GM19023 (cell line): ENCODE results near the gene TNS3.

ENCODE experiments used
- ATAC-seq: cut with Tn5 transposase; IDR thresholded peaks from one replicate; pipeline ENCODE4 v1.9.1; 2021; ENCODE audit warnings: mild to moderate bottlenecking, moderate library complexity; ENCODE audit not compliant: unreplicated experiment

The TNS3 gene

DNA sequence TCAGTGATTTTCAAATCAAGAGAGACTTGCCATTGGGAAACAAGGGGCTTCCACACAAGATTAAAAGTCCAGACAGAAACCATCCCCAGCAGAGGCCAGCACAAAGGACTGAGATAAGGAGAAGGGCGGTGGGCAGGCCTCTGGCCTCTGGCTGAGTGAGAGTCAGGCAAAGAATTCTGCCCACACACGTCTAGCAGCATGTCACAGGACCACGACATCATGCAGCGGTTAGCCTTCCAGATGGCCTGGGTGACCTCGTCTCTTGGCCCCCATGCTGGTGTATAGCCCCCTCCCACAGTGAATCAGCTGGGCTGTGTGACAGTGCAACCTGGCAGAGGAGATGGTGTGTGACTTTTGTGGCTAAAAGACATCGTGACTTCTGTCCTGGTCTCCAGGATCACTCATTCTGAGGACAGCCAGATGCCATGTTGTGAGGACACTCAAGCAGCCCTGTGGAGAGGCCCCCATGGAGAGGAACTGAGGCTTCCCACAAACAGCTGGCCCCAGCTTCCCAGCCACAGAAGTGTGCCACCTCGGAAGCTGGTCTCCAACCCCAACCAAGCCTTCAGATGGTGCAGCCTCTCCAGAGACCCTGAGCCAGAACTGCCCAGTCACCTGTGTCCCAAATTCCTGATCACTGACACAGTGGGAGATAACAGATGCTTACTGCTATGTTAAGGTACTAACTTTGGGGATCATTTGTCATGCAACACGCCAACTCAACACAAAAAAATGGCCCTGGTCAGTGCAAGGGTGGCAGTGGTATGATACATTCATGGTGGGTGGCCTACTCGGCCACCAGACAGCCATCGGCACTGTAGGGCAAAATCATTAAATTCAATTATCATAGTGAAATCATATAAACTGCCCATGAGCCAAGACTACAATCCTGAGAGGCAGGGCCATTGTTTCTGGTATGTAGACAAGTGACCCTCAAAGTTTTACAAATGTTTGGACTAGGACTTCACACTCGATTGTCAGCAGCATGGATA lies 73.2 kb downstream of the TNS3 start:
- no peak for ATAC-seq

DNA sequence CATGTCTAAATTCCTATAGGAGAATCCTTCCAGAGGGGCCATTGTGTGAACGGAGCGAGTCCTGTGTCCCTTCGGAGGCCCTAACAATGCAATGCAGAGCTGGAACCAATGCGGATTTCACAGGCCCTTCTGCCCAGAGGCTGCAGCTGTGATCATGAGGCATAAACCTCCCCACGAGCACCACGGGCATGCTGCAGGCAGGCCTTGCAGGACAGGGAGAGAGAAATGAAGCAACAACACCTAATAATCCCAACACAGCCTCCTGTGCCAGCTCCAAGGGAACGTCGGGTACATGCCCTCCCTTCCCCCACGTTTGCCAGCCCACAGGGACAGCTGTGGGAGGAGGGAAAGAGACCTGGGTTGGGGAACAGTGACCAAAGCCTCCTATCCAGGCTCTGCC lies 74.4 kb downstream of the TNS3 start:
- ATAC-seq, result no peak

DNA sequence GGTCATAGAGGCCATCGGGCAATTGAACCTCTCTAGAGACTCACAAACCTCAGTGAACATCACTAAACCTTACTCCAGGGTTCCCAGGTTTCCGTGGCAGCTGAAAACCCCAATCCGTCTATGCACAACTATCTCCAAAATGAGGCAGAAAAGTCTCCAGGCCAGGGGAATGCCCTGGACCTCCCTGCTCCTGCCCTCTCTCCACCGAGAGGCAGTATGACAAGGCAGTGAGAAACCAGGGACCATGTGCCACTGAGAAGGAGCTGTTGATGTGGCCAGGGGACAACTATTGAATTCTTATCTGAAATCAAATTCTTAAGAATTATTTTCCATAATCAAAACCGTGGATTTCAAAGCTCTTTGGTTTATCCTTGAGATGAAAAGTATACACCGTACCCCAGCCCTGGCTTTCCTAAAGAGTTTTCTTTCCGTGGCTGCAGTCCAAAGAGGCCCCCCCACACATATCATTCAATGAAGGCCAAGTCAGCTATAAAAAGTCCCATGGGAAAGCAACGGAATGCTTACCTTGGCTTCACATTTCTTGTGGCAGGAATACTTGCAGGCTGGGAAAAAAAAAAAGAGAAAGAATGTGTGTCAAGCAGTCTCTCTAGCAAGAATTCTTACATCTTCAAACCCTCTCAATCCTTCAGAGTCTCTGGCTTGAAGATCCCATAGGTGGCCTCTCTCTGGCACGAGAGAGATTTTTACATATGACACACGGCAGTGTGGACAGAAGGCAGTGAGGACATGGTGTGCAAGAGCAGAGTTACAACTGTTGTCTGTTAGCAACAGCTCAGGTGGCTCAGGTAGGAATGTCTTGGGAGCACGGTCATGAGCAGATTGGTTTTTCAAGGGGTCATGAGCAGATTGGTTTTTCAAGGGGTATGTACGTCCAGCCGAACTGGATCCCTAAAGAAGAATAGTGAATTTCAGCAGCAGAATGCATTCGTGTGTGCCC lies 75.2 kb downstream of the TNS3 start:
- ATAC-seq, result no peak

DNA sequence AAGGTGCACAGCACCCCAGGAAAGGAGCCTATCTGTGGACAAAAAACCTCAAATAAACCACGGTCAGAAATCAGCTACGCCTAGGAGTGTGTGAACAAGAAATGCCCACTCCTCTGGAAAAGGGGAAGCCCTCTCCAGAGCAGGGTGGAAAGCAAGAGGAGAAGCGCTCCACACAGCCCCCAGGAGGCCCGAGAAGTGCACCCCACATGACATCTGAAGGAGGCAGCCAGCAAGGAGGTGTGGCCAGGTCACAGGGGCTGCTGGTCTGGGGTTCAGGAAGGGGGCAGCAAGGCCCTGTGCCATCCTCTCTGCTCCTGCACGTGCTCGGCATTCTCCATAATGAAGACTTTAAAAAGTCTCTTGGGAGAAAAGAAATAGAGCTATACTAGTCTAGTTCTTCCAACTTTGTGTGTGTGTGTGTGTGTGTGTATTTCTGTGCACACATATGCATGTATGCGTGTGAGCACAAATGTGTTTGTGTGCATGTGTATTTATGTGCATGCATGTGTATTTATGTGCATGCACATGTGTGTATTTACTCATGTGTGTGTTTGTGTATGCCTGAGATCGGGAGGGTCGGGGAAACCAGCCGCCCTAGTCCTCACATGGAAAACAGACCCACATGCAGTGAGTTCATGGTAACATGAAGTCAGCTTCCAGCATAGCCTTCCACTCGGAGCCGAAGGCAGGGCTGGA lies 76.5 kb downstream of the TNS3 start:
- no peak for ATAC-seq

DNA sequence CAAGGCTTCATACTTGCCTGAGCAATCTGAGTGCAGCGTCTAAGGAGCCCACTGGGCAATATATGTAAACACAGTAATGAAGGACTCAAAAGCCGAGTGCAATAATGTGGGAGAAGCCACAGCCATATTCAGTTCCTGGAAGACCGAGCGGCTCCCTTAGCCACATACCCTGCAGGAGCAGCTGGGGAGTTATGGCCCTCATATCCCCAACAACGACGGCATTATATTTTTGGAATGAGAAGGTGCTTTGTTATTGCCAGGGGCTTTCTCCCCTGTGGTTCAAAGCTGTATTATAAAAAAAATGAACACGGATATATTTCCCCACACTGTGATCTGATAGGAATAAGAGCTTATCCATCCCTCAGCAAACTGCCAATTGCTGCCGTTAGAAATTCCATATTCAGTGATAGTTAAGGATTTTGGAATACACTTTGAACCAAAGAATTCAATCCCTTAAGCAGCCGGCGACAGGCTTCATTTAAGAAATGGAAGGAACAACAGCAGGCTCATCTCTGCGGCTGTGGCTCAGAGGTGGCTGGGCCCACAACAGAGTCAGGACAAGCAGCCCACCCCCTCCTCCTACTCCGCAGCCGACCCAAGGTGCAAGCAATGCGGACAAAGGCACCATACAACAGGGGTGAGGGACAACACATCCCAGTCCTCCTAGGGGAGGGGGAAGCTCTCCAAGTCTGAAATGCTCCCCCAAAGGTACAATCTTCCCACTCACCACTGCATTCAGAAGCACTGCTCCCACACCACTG lies 77.2 kb downstream of the TNS3 start:
- ATAC-seq, result no peak

DNA sequence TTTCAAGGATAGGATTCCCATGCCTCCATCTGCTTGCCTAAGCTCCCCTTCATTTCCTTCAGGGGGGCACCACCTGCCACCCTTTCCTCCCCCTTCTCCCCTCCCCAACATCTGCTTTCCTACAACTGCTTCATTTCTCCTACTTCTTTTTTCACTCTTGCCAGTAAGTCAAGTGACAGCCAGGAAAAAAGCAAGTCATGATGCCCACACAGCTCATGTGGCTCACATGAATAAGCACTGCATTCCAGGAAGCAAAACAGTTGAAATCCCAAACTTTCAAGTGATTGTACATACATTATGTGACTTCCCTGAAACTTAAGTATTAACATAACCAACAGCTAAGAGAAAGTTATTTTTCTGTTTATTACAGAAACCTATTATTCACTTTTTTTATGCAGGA lies 78.6 kb downstream of the TNS3 start:
- no peak for ATAC-seq

DNA sequence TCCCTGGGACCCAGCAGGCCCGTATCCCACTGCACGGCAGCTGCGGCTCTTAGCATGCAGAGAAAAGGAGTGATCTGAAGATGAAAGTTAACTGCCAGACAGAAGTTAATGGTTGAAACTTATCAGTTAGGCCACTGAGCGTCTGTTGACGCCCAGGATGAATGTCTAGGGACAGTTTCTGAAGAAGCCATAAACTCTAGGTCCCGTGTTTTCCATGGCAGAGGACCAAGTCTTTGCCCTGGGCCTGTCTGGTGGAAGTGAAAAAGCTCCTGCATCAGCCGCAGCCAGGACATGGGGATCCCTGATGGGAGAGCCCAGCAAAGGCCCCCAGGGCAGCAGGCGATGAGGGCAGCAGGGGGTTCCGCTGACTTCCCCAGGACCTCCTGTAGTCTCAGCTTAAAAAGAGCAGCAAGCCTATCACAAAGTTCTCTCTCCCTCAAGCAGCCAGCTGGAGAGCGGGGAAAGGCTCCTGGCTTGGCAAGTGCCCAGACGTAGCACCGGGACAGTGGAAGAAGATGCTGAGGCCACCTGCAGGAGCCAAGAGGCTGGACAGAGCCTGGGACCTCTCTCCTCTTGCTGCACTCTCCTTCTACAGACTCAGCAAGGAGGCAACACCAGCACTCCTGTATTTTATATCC lies 79.6 kb downstream of the TNS3 start:
- ATAC-seq, result no peak

DNA sequence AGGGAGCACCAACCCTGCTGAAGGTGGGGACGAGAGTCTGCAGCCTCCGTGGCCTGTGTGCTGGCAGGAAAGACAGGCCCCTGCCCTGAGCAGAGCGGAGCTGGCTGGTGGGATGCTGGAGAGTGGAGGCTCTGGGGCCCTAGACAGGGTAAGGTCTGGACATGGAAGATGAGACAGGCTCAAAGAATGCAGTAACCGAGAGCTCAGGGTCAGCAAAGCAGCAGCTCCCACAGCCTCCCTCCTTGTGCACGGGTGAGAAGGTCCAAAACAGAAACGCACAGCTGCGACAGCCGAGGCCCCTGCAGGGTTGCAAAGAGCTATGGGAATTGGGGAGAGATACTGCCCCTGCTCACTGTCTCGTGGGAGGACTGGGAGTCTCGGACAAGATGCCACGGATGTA lies 80.5 kb downstream of the TNS3 start:
- no peak for ATAC-seq

DNA sequence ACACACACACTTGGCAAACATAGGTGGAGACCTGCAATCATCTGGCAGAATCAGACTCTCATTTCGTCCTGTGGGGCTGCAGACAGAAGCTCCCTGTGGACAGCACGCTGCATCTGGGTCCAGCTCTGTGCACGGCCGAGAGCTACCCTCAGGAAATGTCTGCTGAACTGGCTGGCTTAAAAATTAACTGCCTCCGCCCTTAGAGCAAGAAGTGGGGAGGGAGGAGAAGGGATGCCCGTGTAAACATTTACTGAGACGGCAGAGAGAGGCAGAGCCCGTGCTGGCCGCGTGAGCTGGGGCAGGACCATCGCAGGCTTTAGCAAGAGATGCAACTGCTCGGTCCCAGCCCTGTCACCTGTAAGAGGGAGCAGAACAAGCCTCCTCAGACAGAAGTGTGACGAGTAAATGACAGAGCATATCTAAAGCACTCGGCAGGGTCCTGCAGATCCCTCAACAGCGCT lies 81.8 kb downstream of the TNS3 start:
- no peak for ATAC-seq

DNA sequence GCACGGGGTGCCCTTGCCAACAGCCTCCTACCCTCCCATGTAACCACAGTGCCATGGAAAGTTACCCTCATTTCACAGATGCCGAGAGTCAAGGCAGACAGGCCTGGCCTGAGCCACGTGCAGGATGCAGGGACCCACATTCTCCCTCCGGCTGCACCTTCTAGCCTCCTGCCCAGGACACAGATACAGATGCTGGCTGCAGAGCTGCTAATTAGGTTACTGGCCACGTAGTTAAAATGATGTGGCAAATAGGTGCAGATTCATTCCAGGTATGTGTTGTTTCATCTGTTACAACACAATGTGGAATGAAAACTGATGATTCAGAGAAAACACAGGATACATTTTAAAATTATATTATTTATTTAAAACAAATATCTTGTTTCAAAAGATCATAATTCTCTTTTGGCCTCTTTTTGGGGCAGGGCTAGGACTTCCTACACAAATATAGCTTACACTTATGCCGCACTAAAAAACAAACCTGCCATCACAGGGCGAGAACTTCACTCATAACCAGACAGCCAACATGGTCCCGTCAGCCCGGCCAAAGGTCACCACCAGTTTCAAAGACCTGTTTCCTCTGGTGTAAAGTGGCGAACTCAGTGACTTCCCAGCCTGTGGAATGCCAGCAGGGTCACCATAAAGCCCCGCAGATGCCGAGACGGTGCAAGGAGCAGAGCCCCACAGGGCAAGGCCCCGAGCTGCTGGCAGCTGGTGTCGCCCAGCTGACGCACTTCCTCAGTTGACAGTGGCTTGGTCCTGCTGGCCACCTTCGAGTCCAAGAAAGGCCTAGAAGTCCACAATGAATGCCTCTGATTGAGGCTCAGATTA lies 83.5 kb downstream of the TNS3 start:
- ATAC-seq, result no peak

DNA sequence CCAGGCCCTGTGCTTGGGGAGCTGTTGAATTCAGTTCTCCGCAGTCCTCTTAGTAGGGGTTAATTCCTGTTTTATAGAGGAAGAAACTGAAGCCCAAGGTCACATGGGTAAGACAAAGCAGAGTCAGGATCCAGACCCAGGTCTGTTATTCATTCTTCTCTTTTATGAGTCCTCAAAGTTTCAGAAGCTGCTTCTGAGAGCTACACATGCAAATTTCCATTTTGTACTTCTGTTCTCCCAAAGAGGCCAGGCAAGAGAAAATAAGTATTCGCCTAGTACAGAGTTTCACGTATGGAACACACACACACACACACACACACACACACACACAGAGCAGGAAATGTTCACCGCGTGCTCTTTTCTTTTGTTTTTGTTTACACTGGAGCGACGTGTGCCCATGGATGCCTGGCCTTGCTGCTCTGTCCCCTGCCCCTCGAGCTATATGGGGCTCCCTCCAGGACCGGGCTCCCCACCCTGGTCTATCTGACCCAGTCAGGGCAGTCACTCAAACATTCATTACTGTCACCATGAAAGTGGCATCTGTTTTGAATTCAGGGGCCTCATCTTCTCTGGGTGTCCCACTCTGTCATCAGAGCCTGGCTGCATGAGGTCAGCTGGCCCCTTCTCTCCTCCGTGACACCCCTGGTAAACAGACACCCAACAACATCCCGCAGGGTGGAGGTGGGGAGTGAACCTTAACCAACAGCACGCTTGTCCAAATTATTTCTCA lies 84.4 kb downstream of the TNS3 start:
- peak; percentile 83 for ATAC-seq

DNA sequence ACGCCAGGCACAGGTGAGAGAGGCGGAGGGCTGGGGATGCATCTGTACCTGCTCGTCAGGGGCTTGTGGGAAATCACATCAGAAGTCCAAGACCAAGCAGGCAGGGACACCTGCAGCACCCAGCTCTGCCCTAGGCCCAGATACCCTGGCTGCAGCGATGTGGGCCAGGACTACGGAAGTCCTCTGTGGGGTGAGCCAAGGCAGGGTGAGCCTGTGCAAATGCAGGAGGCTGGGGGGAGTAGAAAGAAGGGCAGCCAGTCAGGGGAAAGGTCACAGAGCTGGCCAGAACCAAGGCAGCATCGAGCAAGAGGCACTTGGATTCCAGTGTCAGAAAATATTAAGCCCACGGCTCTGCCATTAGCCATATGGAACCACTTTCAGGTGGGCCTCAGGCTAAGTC lies 85.2 kb downstream of the TNS3 start:
- ATAC-seq, result no peak

DNA sequence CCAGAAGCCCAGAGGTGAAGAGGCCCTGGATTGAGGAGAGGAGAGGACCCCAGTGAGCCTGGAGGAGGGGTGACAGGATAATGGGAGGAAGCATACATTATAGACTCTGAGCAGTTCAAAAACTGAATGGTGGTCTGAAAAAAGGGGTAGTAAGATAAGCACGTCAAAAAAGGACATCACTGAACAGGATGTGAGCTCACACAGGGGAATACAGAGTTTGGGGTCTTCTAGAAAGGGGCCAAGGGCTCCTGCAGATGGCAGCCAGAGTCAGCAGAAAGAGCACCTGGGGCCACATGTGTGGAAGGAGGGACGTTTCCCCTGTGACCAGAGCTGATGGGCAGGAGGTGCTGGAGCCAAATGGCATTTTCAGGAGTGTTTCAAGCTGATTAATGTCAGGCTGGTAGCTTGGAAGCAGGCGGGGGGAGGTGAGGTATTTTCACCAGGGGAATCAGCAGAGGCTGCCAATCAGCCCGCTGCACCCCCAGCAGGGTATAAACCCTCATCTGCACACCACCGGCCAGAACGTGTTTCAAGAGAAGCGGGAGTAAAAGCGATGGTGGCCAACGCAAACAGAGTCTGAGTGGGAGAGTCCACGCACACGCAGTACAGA lies 85.8 kb downstream of the TNS3 start:
- ATAC-seq, result no peak

DNA sequence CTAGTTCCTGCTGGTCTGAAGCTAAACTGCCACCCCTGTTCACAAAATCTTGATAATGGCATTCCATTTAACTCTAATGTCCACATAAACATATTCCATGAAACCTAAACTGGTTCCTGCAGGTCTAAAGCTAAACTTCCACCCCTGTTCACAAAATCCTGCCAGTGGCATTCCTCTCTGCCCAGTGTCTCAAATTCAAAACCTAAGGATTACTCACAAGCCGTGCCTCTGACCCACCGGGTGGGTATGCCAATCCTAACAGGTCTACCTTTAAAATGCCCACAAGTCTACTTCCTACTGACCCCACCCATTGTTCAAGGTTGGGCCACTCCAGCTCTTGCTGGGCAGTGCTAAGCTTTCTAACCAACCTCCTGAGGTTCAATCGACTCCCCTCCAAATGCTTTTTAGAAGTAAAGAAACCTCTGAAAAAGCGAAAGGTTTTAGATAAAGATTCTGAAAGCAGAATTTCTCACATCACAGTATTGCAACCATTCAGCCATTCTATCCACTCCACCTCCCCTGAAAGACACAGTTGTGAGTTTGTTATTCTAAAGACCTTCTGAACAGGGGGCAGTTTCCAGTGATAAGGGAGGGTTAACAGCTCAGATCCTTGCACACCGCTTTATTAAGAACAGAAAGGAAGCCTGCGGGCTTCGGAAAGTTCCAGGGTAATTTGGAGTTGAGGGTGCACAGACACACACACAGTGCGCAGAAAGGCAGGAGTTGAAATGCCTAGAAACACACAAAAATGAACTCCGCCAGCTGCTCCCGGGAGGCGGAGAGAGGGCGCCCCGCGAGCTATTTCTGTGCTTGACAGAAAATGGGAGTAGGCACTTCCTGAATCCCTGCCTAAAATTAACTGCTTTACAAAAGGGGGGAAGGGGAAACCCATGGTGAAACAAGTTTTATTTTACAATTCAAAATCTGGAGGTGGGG lies 87.7 kb downstream of the TNS3 start:
- no peak for ATAC-seq

DNA sequence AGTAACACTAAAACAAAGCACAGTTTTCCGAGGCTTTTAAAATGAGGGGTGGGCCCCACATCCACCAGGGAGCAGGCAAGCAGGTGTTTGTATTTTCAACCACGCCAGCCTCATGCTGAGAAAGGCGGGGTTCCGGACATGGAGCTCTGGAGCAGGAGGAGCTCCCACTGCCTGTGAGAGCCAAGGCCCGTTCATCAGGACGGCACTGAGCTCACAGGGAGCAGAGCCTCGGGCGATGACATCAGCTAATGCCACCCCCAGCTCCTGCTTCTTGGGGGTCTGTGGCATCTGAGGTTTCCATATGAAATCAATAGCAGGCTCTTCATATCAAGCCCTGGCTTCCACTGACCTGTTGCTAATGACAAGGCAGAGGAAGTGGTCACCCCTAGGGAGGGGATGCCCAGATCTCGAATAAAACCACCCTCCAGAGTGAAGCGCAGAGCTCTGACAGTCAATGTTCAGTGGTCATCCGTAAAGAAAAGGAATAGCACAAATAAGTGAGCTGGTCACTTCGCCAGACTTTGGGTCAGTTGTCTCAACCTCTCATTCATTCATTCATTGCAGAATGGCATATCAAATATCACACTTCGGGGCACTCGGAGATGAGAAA lies 89.1 kb downstream of the TNS3 start:
- ATAC-seq, result no peak
